Thyroid gland (tissue), 4 donors: ENCODE data around the gene PDE5A.
A peak's percentile ranks its signal among the peaks of the same experiment; 100 is the strongest.

ENCODE experiments used
- POLR2A ChIP-seq, 2 donors: fragments of 450-650 bp; IDR thresholded peaks; one replicate each; pipeline ENCODE4 v1.6.1; 2017; ENCODE audit warnings: antibody characterized with exemption in 2 of 2, mild to moderate bottlenecking in 2 of 2, moderate library complexity in 1 of 2
- TF ChIP-seq, protein P1 (sequence below), 6 experiments: fragments of 200-600 bp in 3 of 6; fragments of 450-650 bp in 3 of 6; sonication (generic) in 3 of 6; IDR thresholded peaks; one replicate each; pipeline ENCODE4 v1.5.1; 2016 to 2019; ENCODE audit warnings: antibody characterized with exemption in 6 of 6, mild to moderate bottlenecking in 2 of 6, inconsistent platforms in 1 of 6, moderate library complexity in 1 of 6

DNA sequence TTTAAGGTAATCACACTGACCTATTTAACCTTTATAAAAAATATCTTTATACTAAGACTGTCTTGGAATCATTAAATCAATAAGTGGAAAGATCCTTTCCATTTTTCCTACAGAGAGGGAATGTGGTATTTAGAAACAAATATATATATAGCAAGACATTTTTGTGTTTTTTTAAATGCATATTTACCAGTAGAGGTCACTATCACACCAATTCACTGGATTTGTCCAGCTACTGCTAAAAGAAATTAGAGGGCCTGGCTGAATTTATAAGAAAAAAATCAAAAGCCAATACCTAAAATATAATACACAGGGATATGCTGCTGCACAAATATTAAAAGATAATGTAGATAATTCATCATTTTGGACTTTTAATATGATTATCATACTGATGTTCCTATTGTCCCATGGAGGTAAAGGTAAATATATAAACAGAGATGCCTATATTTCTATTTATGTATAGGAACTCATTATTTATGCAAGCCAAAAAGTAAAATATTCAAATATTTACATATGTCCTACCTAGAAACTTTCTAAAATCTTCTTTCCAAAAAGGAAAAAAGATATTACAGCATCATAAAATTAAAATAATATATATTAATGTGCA is 69.5 kb downstream of the PDE5A start:
- no peak for TF ChIP-seq POLR2A (IDR thresholded peaks at IDR 0.05)
- TF ChIP-seq, protein P1, sequence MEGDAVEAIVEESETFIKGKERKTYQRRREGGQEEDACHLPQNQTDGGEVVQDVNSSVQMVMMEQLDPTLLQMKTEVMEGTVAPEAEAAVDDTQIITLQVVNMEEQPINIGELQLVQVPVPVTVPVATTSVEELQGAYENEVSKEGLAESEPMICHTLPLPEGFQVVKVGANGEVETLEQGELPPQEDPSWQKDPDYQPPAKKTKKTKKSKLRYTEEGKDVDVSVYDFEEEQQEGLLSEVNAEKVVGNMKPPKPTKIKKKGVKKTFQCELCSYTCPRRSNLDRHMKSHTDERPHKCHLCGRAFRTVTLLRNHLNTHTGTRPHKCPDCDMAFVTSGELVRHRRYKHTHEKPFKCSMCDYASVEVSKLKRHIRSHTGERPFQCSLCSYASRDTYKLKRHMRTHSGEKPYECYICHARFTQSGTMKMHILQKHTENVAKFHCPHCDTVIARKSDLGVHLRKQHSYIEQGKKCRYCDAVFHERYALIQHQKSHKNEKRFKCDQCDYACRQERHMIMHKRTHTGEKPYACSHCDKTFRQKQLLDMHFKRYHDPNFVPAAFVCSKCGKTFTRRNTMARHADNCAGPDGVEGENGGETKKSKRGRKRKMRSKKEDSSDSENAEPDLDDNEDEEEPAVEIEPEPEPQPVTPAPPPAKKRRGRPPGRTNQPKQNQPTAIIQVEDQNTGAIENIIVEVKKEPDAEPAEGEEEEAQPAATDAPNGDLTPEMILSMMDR (IDR thresholded peaks at IDR 0.05): peak in 5 of 6 experiments; percentile 9 to 61 (median 55)
